Stomach (tissue), 9 donors: ENCODE measurements around the gene ARHGAP4. TPM values are rescaled to one million over a fixed set of nuclear protein-coding genes. Genes with fewer than 3 reads are reported as not detected.

ENCODE experiments used
- DNase-seq, 2 donors: peaks; one replicate each; pipeline versions ENCODE4 v3.0.0 to v3.0.0-alpha.2; 2013 to 2019
- H3K27ac ChIP-seq, 5 donors: fragments of 200-600 bp in 4 of 5; sonication (generic) in 4 of 5; one replicate each; pipeline ENCODE4 v1.5.1; 2013 to 2019; ENCODE audit warnings: mild to moderate bottlenecking in 1 of 5, moderate library complexity in 1 of 5
- H3K27me3 ChIP-seq, 3 donors: fragments of 200-600 bp; sonication (generic); one replicate each; pipeline ENCODE4 v1.5.1; 2017 to 2019; ENCODE audit warnings: mixed run types in 1 of 3
- H3K36me3 ChIP-seq, 4 donors: fragments of 200-600 bp; sonication (generic); 1 replicate in 3 of 4; 2 replicates in 1 of 4; pipeline ENCODE4 v1.5.1; 2016 to 2019
- H3K4me1 ChIP-seq, 4 donors: fragments of 200-600 bp; sonication (generic); one replicate each; pipeline ENCODE4 v1.5.1; 2016 to 2019
- H3K4me3 ChIP-seq, 4 donors: fragments of 200-600 bp; sonication (generic) in 3 of 4; one replicate each; pipeline ENCODE4 v1.5.1; 2016 to 2019; ENCODE audit warnings: mild to moderate bottlenecking in 1 of 4
- H3K9me3 ChIP-seq, 4 donors: fragments of 200-600 bp; sonication (generic); one replicate each; pipeline ENCODE4 v1.5.1; 2016 to 2019
- EP300 ChIP-seq: sonication (generic); formaldehyde crosslinking; IDR thresholded peaks from one replicate; pipeline ENCODE4 v1.6.1; 2017; ENCODE audit warnings: antibody characterized with exemption
- POLR2A ChIP-seq, 4 donors: fragments of 450-650 bp; IDR thresholded peaks; one replicate each; pipeline ENCODE4 v1.6.1; 2016; ENCODE audit warnings: antibody characterized with exemption in 4 of 4, control low read depth in 2 of 4, mild to moderate bottlenecking in 1 of 4, moderate library complexity in 1 of 4
- POLR2AphosphoS5 ChIP-seq, 3 donors: sonication (generic); formaldehyde crosslinking; IDR thresholded peaks; one replicate each; pipeline ENCODE4 v1.6.1; 2016; ENCODE audit warnings: antibody characterized with exemption in 3 of 3
- WGBS, 5 donors: extraction: QIAGEN DNeasy Blood & Tissue Kit in 3 of 5; methylation state at CpG; one replicate each; pipeline versions ENCODE4 v1.1.5 to v1.1.7; 2013 to 2018; 5-methylcytosine and 5-hydroxymethylcytosine counted together
- intact Hi-C: fragments of 100-400 bp; cut with DNase I; formaldehyde crosslinking; loops from one replicate; pipeline ENCODE4 v1.15.1; 2023; ENCODE audit warnings: low total_unique reads
- polyA plus RNA-seq, 3 donors: library from polyadenylated mRNA; stranded (reverse); fragments of 200-250 nt; gene quantifications; one replicate each; pipeline ENCODE4 v1.2.3, GENCODE V29; 2013
- total RNA-seq, 5 donors: library from RNA; depleted of rRNA; stranded (reverse); fragments of >200 nt; gene quantifications; one replicate each; pipeline versions ENCODE4 v1.1.0 to v1.2.3, GENCODE V29; 2014 to 2016
- TF ChIP-seq, protein P1 (sequence below), 7 experiments: fragments of 450-650 bp in 4 of 7; fragments of 200-600 bp in 3 of 7; sonication (generic) in 3 of 7; IDR thresholded peaks; one replicate each; pipeline ENCODE4 v1.5.1; 2016 to 2019; ENCODE audit warnings: antibody characterized with exemption in 7 of 7, control low read depth in 2 of 7, mild to moderate bottlenecking in 1 of 7
- donor health status: healthy with polysubstance abuse.
- donor health status: Bipolar disorder and iron deficiency.
- donor health status: healthy.

The ARHGAP4 gene
- total and polyA plus RNA-seq, 8 donors, result 18.5 to 93.9 (median 40.3) TPM

DNA sequence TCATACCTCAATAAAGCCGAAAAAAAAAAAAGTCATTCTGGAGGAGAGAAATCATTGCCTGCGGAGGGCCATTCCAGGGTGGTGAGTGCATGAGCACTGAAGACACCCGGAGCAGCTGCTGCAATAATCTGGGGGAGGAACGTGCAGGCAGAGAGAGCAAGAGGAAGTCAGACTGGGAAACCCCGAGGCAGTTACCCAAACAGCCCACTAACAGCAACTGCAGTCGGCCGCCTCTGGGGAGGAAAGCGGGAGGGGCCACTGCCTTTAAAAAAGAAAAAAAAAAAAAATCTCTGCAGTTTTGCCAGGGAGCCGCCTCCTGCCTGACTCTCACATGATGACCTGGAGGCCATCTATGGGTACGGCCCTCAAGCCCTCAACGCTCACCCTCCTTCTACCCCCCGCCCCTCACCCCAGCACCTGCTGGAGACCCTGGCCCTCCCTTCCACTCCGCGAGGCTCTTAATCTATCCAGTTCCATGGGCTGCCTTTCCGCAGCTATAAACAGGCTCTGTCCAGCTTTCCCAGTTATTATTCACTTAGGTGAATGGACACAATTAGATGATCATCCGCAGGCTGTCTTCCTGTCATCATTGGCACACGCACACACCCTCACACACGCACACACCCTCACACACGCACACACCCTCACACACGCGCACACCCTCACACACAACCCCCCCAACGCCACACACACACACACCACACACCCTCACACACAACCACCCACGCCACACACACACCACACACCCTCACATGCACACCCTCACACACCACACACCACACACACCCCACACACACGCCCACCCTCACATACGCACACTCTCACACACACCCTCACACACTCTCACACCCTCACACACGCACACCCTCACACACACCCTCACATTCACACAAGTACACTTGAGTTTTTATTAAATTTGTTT lies 25.0 kb downstream of the ARHGAP4 start:
- WGBS, 5 donors, result 36 to 55% (median 36%) methylated on average over 19 to 26 of the region's 26 CpGs
- H3K36me3 ChIP-seq, result no peaks in the 10 kb centered on the region
- intact Hi-C loops, result no loop called here
- H3K9me3 ChIP-seq, result peaks cover 0 to 8% (median 3%) of the 10 kb centered on the region in 4 donors
- peak; percentile 30 to 81 for DNase-seq
- peak overlapping the region in 1 of 5 donors; percentile 14 for H3K27ac ChIP-seq
- peaks cover 0 to 21% (median 0%) of the 10 kb centered on the region in 3 donors for H3K27me3 ChIP-seq
- H3K4me3 ChIP-seq, result no peak overlapping the region
- H3K4me1 ChIP-seq, result peaks cover 0 to 28% (median 9%) of the 10 kb centered on the region in 4 donors
- TF ChIP-seq POLR2AphosphoS5 (IDR thresholded peaks at IDR 0.05) (no peak), EP300 (no peak), POLR2A (IDR thresholded peaks at IDR 0.05) (no peak)
- TF ChIP-seq, protein P1, sequence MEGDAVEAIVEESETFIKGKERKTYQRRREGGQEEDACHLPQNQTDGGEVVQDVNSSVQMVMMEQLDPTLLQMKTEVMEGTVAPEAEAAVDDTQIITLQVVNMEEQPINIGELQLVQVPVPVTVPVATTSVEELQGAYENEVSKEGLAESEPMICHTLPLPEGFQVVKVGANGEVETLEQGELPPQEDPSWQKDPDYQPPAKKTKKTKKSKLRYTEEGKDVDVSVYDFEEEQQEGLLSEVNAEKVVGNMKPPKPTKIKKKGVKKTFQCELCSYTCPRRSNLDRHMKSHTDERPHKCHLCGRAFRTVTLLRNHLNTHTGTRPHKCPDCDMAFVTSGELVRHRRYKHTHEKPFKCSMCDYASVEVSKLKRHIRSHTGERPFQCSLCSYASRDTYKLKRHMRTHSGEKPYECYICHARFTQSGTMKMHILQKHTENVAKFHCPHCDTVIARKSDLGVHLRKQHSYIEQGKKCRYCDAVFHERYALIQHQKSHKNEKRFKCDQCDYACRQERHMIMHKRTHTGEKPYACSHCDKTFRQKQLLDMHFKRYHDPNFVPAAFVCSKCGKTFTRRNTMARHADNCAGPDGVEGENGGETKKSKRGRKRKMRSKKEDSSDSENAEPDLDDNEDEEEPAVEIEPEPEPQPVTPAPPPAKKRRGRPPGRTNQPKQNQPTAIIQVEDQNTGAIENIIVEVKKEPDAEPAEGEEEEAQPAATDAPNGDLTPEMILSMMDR (IDR thresholded peaks at IDR 0.05), result no peak

DNA sequence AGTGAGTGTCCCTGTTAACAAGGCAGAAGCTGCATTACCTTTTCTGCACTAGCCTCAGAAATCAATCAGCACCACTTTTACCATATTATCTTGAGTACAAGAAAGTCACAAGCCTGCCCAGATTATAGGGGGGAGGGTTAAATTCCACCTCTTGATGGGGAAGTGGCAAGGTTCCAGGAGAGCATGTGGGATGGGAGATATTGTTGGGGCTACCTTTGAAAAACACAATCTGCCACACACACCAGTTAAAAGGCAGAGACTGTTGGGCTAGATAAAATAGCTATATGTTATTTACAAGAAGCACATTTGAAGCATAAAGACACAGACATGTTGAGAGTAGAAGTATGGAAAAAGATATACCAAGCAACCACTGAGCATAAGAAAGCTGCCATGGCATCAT lies 28.2 kb downstream of the ARHGAP4 start:
- no peaks in the 10 kb centered on the region for H3K36me3 ChIP-seq
- intact Hi-C loops, result no loop called here
- H3K9me3 ChIP-seq, result peaks cover 0 to 19% (median 8%) of the 10 kb centered on the region in 4 donors

DNA sequence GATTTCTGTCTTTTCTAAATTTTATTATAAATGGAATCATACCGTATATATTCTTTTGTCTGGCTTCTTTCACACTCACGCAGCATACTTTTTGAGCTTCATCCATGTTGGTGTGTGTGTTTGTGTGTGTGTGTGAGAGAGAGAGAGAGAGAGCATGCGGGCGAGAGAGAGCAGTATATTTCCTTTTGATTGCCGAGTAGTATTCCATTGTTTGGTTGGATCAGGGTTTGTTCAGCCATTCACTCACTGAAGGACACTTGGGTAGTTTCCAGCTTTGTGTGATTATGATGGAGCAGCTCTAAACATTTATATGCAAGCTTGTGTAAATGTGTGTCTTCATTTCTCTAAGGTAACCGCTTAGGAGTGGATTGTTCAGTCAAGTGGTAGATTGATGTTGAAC lies 36.9 kb downstream of the ARHGAP4 start:
- Histone ChIP-seq H3K4me1 (peaks cover 0 to 13% (median 9%) of the 10 kb centered on the region in 4 donors), H3K9me3 (peaks cover 0 to 8% (median 0%) of the 10 kb centered on the region in 4 donors), H3K36me3 (no peaks in the 10 kb centered on the region), H3K27me3 (peaks cover 15 to 63% (median 41%) of the 10 kb centered on the region in 3 donors), H3K27ac (no peak overlapping the region), H3K4me3 (no peak overlapping the region)
- 78 to 94% (median 90%) methylated on average over 6 of the region's 6 CpGs for WGBS, 5 donors
- TF ChIP-seq, protein P1 (IDR thresholded peaks at IDR 0.05), result no peak
- TF ChIP-seq EP300 (no peak), POLR2AphosphoS5 (IDR thresholded peaks at IDR 0.05) (no peak), POLR2A (IDR thresholded peaks at IDR 0.05) (no peak)
- intact Hi-C loops, result no loop called here
- no peak for DNase-seq

More for the DNA sequence above, 28.2 kb downstream of the ARHGAP4 start:
- Histone ChIP-seq H3K27me3 (peaks cover 0 to 19% (median 0%) of the 10 kb centered on the region in 3 donors), H3K27ac (no peak overlapping the region), H3K4me3 (no peak overlapping the region), H3K4me1 (peaks cover 0 to 12% (median 6%) of the 10 kb centered on the region in 4 donors)
- TF ChIP-seq EP300, result no peak
- TF ChIP-seq POLR2AphosphoS5 (IDR thresholded peaks at IDR 0.05), result no peak
- TF ChIP-seq POLR2A (IDR thresholded peaks at IDR 0.05), result no peak
- TF ChIP-seq, protein P1 (IDR thresholded peaks at IDR 0.05), result no peak
- DNase-seq, result peak in 1 of 2 donors; percentile 1

DNA sequence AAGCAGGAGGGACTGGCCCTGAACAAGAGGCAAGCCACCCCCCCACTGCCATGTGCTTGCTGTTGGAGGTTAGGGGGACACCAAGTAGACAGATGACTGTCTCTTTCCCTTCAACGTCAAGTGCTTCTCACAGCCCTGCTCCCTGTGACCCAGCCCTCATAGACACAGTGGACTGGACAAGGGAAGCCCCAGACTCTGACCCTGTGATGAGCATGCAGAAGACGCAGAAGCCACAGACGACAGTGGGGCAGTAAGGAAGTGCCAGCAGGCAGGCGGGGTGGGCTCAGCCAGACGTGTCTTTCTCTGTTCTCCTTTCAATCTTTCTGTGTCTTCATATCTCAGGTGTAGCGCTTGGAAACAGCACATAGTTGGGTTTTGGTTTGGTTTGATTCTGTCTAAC lies 37.7 kb downstream of the ARHGAP4 start:
- no peak for DNase-seq
- peaks cover 23 to 66% (median 49%) of the 10 kb centered on the region in 3 donors for H3K27me3 ChIP-seq

More for the DNA sequence above, 37.7 kb downstream of the ARHGAP4 start:
- Histone ChIP-seq H3K27ac (no peak overlapping the region), H3K36me3 (no peaks in the 10 kb centered on the region), H3K4me3 (no peak overlapping the region), H3K9me3 (peaks cover 0 to 8% (median 0%) of the 10 kb centered on the region in 4 donors), H3K4me1 (peaks cover 0 to 13% (median 9%) of the 10 kb centered on the region in 4 donors)
- no peak for TF ChIP-seq POLR2A (IDR thresholded peaks at IDR 0.05)
- TF ChIP-seq EP300, result no peak
- TF ChIP-seq, protein P1 (IDR thresholded peaks at IDR 0.05), result no peak
- intact Hi-C loops, result no loop called here
- WGBS, 5 donors, result 54 to 71% (median 66%) methylated on average over 5 to 6 of the region's 6 CpGs
